Stromal cell of bone marrow (primary cell): Measurements from ENCODE around the gene HTT-AS.

Experiments
- DNase-seq: peaks from one replicate; pipeline ENCODE4 v3.0.0-alpha.2; 2012; ENCODE audit warnings: low read depth

HTT-AS gene

GRCh38 chr4:3030566-3031356 lies 43.6 kb downstream of the HTT-AS start:
- no peak for DNase-seq

DNA sequence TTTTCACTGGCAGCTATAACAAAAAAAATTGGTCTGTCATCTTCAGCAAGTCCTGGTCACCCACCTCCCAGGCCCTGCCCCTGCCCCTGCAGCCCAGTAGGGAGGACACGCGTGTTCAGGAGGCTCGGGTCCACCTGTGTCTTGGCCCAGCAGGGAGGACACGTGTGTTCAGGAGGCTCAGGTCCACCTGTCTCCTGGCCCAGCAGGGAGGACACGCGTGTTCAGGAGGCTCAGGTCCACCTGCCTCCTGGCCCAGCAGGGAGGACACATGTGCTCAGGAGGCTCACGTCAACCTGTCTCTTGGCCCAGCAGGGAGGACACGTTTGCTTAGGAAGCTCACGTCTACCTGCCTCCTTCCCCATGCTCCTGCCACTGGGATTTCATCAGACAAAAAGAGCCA lies 44.9 kb downstream of the HTT-AS start:
- no peak for DNase-seq

DNA sequence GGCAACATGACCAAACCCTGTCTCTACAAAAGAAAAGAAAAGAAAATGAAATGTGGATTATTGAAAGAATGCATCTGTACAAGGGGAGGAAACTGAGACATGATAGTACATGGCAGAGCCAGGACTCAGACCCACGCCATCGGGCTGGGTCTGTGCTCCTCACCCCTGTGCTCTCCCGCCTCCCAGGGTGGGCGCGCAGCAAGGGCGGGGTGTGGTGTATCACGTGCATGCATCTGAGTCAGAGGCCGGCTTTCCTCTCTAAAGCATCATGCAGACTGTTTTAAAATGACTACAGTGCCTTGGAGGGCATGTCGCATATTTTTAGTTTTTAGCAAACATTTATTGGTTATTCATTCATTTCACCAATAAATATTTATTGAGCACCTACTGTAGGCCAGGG lies 47.8 kb downstream of the HTT-AS start:
- DNase-seq = no peak

DNA sequence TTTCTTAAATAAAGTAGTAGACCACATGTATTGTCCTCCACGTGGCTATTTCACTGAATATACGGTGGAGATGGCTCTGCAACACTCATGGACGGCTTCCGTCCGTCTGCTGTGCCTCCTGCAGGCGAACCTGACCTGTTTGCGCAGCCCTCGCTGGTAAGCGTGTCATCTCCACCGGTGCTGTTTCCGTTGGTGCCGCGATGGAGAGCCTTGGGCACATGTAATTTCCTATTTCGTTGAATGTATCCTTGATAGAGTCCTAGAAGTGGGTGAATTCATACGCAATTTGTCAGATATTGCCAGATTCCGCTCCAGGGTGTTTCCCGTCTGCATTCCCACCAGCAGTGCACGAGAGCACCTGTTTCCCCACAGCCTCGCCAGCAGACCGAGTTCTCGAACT lies 48.5 kb downstream of the HTT-AS start:
- no peak for DNase-seq

GRCh38 chr4:3022651-3023050 lies 51.7 kb downstream of the HTT-AS start:
- no peak for DNase-seq

GRCh38 chr4:3022112-3022511 lies 52.2 kb downstream of the HTT-AS start:
- no peak for DNase-seq

DNA sequence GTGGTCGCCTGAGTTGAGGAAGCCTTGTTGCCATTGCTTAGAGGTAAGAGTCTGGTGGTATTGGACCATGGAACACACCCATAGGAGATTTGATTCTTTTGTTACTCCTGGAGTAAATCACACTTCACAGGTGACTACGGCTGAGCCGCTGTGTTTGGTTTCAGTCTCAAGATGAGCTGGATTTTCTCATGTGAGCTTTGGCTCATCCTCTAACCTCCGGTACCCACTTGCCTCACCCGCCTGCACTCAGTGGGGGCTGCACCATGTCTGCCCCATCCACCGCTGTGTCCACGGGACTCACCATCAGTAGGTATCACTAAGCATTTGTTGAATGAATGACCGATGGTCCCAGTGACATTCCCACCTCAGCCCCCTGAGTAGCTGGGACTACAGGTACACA lies 52.7 kb downstream of the HTT-AS start:
- no peak for DNase-seq

DNA sequence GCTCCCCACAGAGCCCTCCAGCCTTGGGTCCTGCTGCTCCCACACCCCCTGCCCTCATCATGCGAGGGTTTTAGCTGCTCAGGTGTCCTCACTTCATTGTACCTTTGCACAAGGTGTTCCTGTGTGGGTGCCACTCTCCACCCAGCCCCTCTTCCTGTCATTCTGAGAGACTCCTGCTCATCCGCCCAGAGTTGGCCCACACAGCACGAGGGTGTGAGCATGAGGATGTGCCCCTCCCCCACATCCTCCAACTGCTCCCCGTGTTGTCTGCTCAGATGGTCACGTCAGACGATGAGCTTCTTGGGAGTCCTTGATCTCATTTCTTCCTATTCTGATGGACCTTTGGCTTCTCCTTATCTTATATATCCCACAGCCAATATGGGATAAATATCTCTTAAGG lies 53.2 kb downstream of the HTT-AS start:
- no peak for DNase-seq

DNA sequence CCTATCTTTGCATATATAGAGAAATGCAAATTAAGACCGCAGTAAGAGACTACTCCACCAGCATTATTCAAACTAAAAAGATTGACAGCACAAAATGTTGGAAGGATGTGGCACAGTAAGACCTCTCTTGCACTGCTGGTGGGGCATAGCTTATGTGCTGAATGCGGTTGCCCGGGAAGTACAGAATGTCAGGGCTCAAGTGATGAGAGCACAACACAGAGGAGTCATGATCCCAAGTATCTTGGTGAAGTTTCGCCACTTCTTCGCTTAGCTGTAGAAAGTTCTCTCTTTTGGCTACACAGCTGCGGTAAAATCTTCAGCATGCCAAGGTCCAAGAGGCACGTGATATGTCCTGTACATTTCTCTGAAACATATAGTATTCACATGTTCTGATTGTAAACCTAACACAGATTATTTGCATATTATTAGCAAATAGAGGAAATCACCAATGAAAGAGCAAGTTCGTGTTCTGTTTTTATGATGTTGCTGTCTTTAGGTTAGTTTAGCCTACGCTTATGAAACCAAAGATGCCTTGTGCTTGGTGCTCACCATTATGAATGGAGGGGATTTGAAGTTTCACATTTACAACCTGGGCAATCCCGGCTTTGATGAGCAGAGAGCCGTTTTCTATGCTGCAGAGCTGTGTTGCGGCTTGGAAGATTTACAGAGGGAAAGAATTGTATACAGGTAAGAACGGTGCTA lies 55.0 kb downstream of the HTT-AS start:
- DNase-seq = no peak

DNA sequence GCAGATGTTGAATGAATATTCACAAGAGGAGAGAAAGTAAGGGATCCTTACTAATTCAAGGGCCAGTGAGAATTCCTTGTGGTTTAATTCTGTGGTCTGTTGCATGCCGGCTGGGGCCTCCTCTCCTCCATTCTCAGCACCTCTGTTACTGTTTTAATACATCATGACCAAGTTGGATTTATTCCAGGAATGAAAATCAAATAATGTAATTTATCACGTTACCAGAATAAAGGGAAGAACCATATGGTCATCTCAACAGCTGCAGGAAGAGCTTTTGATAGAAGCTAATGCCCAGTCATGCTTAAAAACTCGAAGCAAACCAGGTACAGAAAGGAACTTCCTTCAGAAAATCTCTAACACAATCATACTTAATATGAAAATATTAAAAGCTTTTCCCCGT lies 56.8 kb downstream of the HTT-AS start:
- no peak for DNase-seq

GRCh38 chr4:3016961-3017360 lies 57.4 kb downstream of the HTT-AS start:
- DNase-seq = no peak

- no peak for DNase-seq
These were observed 60.4 kb downstream of the HTT-AS start for GRCh38 chr4:3013839-3014350.
